B cell (primary cell): Measurements from ENCODE around the gene THRAP3. TPM values are rescaled to one million over a fixed set of nuclear protein-coding genes. Genes with fewer than 3 reads are reported as not detected.

Experiments used
- ATAC-seq: fragments of 200-7000 bp; cut with Tn5 transposase; one replicate; pipeline ENCODE4 v1.10.0; 2021; ENCODE audit warnings: low read depth, mild to moderate bottlenecking, moderate number of reproducible peaks, moderate library complexity
- CTCF ChIA-PET: fragments of 350-600 bp; sonication (Branson Sonifier 250); formaldehyde crosslinking; loops from one replicate; lab custom pipeline; 2021; ENCODE audit warnings: antibody characterized with exemption, inconsistent platforms; lab: Charles Lee
- POLR2A ChIA-PET: fragments of 350-600 bp; sonication (Branson Sonifier 250); formaldehyde crosslinking; loops from one replicate; lab custom pipeline; 2021; ENCODE audit warnings: antibody characterized with exemption; lab: Charles Lee
- DNase-seq: peaks from one replicate; pipeline ENCODE4 v3.0.0; 2013
- H2AFZ ChIP-seq: 2 replicates; pipeline ENCODE4 v1.6.1; 2012; ENCODE audit warnings: mild to moderate bottlenecking, low read depth, low read length; ENCODE audit not compliant: insufficient read depth, poor library complexity, severe bottlenecking
- H3K27ac ChIP-seq, 2 donors: 1 replicate in 1 of 2; 2 replicates in 1 of 2; pipeline ENCODE4 v1.5.1; 2012 to 2013; ENCODE audit warnings: low read length in 2 of 2, mild to moderate bottlenecking in 2 of 2, moderate library complexity in 1 of 2
- H3K27me3 ChIP-seq, 4 experiments: fragments of 200-600 bp in 1 of 4; sonication (generic) in 1 of 4; replicated peaks in 1 of 4; 1 replicate in 2 of 4; 2 replicates in 2 of 4; pipeline versions ENCODE4 v1.6.1 to v1.7.0; 2013 to 2016; ENCODE audit warnings: low read length in 3 of 4, mild to moderate bottlenecking in 2 of 4, mixed read lengths in 1 of 4, moderate library complexity in 1 of 4; ENCODE audit not compliant: insufficient read depth in 4 of 4, control insufficient read depth in 3 of 4; ENCODE audit errors: control extremely low read depth in 1 of 4
- H3K36me3 ChIP-seq, 2 experiments: replicated peaks in 1 of 2; 1 replicate in 1 of 2; 2 replicates in 1 of 2; pipeline versions ENCODE4 v1.6.1 to v1.7.1; 2013; ENCODE audit warnings: low read length in 1 of 2; ENCODE audit not compliant: insufficient read depth in 2 of 2, control insufficient read depth in 1 of 2; ENCODE audit errors: control extremely low read depth in 1 of 2, extremely low read depth in 1 of 2
- H3K4me1 ChIP-seq, 2 donors: fragments of 200-600 bp in 1 of 2; sonication (generic) in 1 of 2; 1 replicate in 1 of 2; 2 replicates in 1 of 2; pipeline versions ENCODE4 v1.5.1 to v1.6.1; 2013 to 2017; ENCODE audit warnings: low read length in 2 of 2; ENCODE audit not compliant: control insufficient read depth in 2 of 2, insufficient read depth in 2 of 2
- H3K4me2 ChIP-seq: replicated peaks from 2 replicates; pipeline ENCODE3; 2012; ENCODE audit warnings: mild to moderate bottlenecking, low read depth, low read length; ENCODE audit not compliant: poor library complexity, severe bottlenecking
- H3K4me3 ChIP-seq, 5 experiments: fragments of 200-600 bp in 1 of 5; sonication (generic) in 1 of 5; 1 replicate in 3 of 5; 2 replicates in 2 of 5; pipeline versions ENCODE4 v1.5.1 to v1.7.0; 2011 to 2016; ENCODE audit warnings: low read length in 4 of 5, mild to moderate bottlenecking in 4 of 5, low read depth in 2 of 5, control low read depth in 1 of 5, moderate library complexity in 1 of 5; ENCODE audit not compliant: insufficient read depth in 1 of 5; ENCODE audit errors: control extremely low read depth in 1 of 5, extremely low read depth in 1 of 5
- H3K79me2 ChIP-seq: fragments of 200-600 bp; sonication (generic); one replicate; pipeline ENCODE4 v1.6.0; 2016; ENCODE audit warnings: low read length; ENCODE audit not compliant: control insufficient read depth, insufficient read depth
- H3K9ac ChIP-seq: fragments of 200-600 bp; sonication (generic); 2 replicates; pipeline ENCODE4 v1.6.1; 2017; ENCODE audit warnings: mild to moderate bottlenecking, low read length, moderate library complexity
- H3K9me3 ChIP-seq, 3 donors: one replicate each; pipeline versions ENCODE4 v1.6.1 to v1.7.1; 2013; ENCODE audit warnings: low read length in 2 of 3; ENCODE audit not compliant: control insufficient read depth in 2 of 3, insufficient read depth in 1 of 3; ENCODE audit errors: control extremely low read depth in 1 of 3
- H4K20me1 ChIP-seq: 2 replicates; pipeline ENCODE4 v1.6.0; 2012; ENCODE audit warnings: mild to moderate bottlenecking, low read length; ENCODE audit not compliant: insufficient read depth, control insufficient read depth, poor library complexity, severe bottlenecking
- H3K27ac Mint-ChIP-seq: one replicate; pipeline ENCODE4 v1.8.0; 2021; ENCODE audit warnings: mixed read lengths
- H3K27me3 Mint-ChIP-seq: one replicate; pipeline ENCODE4 v1.8.0; 2021; ENCODE audit warnings: mixed read lengths
- H3K4me1 Mint-ChIP-seq: one replicate; pipeline ENCODE4 v1.8.0; 2021; ENCODE audit warnings: mixed read lengths
- H3K4me3 Mint-ChIP-seq: one replicate; pipeline ENCODE4 v1.8.0; 2021; ENCODE audit warnings: mixed read lengths
- H3K9me3 Mint-ChIP-seq: one replicate; pipeline ENCODE4 v1.8.0; 2022; ENCODE audit warnings: mixed read lengths; ENCODE audit not compliant: insufficient read depth
- EZH2 ChIP-seq: IDR thresholded peaks from 2 replicates; pipeline ENCODE4 v1.6.1; 2012; ENCODE audit warnings: borderline replicate concordance, low read depth, mild to moderate bottlenecking, moderate library complexity, low read length; ENCODE audit not compliant: insufficient read depth, poor library complexity, severe bottlenecking
- WGBS: methylation state at CpG from one replicate; pipeline ENCODE4 v1.1.5; 2013; ENCODE audit warnings: missing lambda C conversion rate; ENCODE audit not compliant: insufficient coverage; 5-methylcytosine and 5-hydroxymethylcytosine counted together
- intact Hi-C: fragments of 100-400 bp; cut with micrococcal nuclease; formaldehyde crosslinking; loops from one replicate; pipeline ENCODE4 v1.10.0; 2022
- polyA plus RNA-seq: library from polyadenylated mRNA; depleted of rRNA; stranded (reverse); fragments of >200 nt; gene quantifications from 2 replicates; pipeline ENCODE4 v1.2.3, GENCODE V29; 2012
- total RNA-seq, 2 donors: library from RNA; stranded (reverse); fragments of 120-200 nt in 1 of 2; gene quantifications; 1 replicate in 1 of 2; 2 replicates in 1 of 2; pipeline versions ENCODE4 v1.2.3 to v1.2.4, GENCODE V29; 2013 to 2022
- TF ChIP-seq, protein P1 (sequence below): fragments of 200-600 bp; IDR thresholded peaks from one replicate; pipeline ENCODE4 v1.8.0; 2022; ENCODE audit warnings: antibody characterized with exemption, mild to moderate bottlenecking

THRAP3 gene
- total and polyA plus RNA-seq, 2 donors (not counting 1 experiment from before 2014, with no cell fraction given): 64.1 to 153 TPM

DNA sequence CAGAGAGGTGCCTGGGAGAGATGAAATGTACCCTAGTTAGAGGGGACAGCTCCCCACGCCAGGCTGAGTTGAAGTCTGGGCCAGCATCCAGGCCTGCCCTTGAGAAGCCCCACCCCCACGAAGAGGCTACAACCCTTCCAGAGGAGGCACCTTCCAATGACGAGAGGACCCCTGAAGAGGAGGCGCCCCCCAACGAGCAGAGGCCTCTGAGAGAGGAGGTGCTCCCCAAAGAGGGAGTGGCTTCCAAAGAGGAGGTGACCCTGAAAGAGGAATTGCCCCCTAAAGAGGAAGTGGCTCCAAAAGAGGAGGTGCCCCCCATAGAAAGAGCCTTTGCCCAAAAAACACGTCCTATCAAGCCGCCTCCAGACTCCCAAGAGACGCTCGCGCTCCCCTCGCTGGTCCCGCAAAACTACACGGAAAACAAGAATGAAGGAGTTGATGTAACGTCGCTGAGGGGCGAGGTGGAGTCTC, 96.1 kb downstream of the THRAP3 start:
- no peaks in the 10 kb centered on the region for H3K9me3 ChIP-seq
- ATAC-seq (no peak), DNase-seq (peak; percentile 68)
- no peaks in the 10 kb centered on the region for H3K9me3 Mint-ChIP-seq
- no peak for TF ChIP-seq EZH2
- TF ChIP-seq, protein P1, sequence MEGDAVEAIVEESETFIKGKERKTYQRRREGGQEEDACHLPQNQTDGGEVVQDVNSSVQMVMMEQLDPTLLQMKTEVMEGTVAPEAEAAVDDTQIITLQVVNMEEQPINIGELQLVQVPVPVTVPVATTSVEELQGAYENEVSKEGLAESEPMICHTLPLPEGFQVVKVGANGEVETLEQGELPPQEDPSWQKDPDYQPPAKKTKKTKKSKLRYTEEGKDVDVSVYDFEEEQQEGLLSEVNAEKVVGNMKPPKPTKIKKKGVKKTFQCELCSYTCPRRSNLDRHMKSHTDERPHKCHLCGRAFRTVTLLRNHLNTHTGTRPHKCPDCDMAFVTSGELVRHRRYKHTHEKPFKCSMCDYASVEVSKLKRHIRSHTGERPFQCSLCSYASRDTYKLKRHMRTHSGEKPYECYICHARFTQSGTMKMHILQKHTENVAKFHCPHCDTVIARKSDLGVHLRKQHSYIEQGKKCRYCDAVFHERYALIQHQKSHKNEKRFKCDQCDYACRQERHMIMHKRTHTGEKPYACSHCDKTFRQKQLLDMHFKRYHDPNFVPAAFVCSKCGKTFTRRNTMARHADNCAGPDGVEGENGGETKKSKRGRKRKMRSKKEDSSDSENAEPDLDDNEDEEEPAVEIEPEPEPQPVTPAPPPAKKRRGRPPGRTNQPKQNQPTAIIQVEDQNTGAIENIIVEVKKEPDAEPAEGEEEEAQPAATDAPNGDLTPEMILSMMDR: no peak
- intact Hi-C loops: loop anchor here (5.0 kb wide), 1 partner anchor 47 kb away; no protein-coding TSS in a partner anchor
- H4K20me1 ChIP-seq: peaks cover 8% of the 10 kb centered on the region
- POLR2A ChIA-PET: interaction anchor here (0.7 kb wide), 1 partner anchor 86 kb away, joined by 3 read pairs; no protein-coding TSS in a partner anchor
- H2AFZ ChIP-seq: peak overlapping the region; percentile 75
- peaks cover 30% of the 10 kb centered on the region for H3K4me1 Mint-ChIP-seq
- no peaks in the 10 kb centered on the region for H3K36me3 ChIP-seq
- H3K4me3 ChIP-seq: peak overlapping the region in 4 of 5 experiments; percentile 53 to 69 (median 56)
- H3K27me3 Mint-ChIP-seq: peaks cover 9% of the 10 kb centered on the region
- no peaks in the 10 kb centered on the region for H3K79me2 ChIP-seq
- peak overlapping the region; percentile 39 for H3K27ac Mint-ChIP-seq
- peak overlapping the region; percentile 97 for H3K4me2 ChIP-seq
- peaks cover 33 to 40% of the 10 kb centered on the region in 2 donors for H3K4me1 ChIP-seq
- peaks cover 0 to 22% (median 10%) of the 10 kb centered on the region in 4 experiments for H3K27me3 ChIP-seq
- peak overlapping the region; percentile 61 for H3K9ac ChIP-seq
- WGBS: 10% methylated on average over 10 of the region's 16 CpGs
- CTCF ChIA-PET: interaction anchor here (0.7 kb wide), 1 partner anchor 24 kb away, joined by 3 read pairs; no protein-coding TSS in a partner anchor
- H3K27ac ChIP-seq: no peak overlapping the region
- H3K4me3 Mint-ChIP-seq: peak overlapping the region; percentile 82

GRCh38 chr1:36320767-36321118, 96.5 kb downstream of the THRAP3 start:
- Histone ChIP-seq H4K20me1 (peaks cover 8% of the 10 kb centered on the region), H3K4me2 (peak overlapping the region; percentile 97), H3K27ac (no peak overlapping the region), H3K4me1 (peaks cover 33 to 40% of the 10 kb centered on the region in 2 donors), H3K9ac (peak overlapping the region; percentile 61), H2AFZ (peak overlapping the region; percentile 75), H3K4me3 (peak overlapping the region in 4 of 5 experiments; percentile 53 to 69 (median 56)), H3K36me3 (no peaks in the 10 kb centered on the region), H3K9me3 (no peaks in the 10 kb centered on the region), H3K79me2 (no peaks in the 10 kb centered on the region), H3K27me3 (peaks cover 0 to 23% (median 10%) of the 10 kb centered on the region in 4 experiments)
- Mint-ChIP-seq H3K27ac (peak overlapping the region; percentile 39), H3K4me3 (peak overlapping the region; percentile 82), H3K4me1 (peaks cover 30% of the 10 kb centered on the region), H3K27me3 (peaks cover 8% of the 10 kb centered on the region), H3K9me3 (no peaks in the 10 kb centered on the region)
- ATAC-seq (no peak), DNase-seq (no peak)
- CTCF ChIA-PET: interaction anchor here (0.7 kb wide), 1 partner anchor 23 kb away, joined by 3 read pairs; no protein-coding TSS in a partner anchor
- no peak for TF ChIP-seq EZH2
- TF ChIP-seq, protein P1: no peak
- intact Hi-C loops: loop anchor here (5.0 kb wide), 1 partner anchor 47 kb away; no protein-coding TSS in a partner anchor
- 3% methylated on average over 20 of the region's 23 CpGs for WGBS
- POLR2A ChIA-PET: interaction anchor here (0.7 kb wide), 1 partner anchor 86 kb away, joined by 3 read pairs; no protein-coding TSS in a partner anchor
